ENCODE data around the gene PLCE1. TPM values are rescaled to one million over a fixed set of nuclear protein-coding genes. Genes with fewer than 3 reads are reported as not detected.

Gene PLCE1
- total and polyA plus RNA-seq, 2 experiments from 2014 or later: 0.10 to 0.58 TPM

GRCh38 chr10:94029955-94030354, 36.2 kb downstream of the PLCE1 start (continued):
- TF ChIP-seq CTCF (conservative IDR thresholded peaks at IDR 0.05; ENCODE audit: low read depth in 2 of 2): no peak
- no peak for TF ChIP-seq EZH2phosphoT487 (IDR thresholded peaks at IDR 0.05; ENCODE audit: unreplicated experiment)
- no peak for TF ChIP-seq REST (IDR thresholded peaks at IDR 0.05; ENCODE audit: unreplicated experiment)
- TF ChIP-seq JUNB (IDR thresholded peaks at IDR 0.05; ENCODE audit: unreplicated experiment): no peak
- no peak for TF ChIP-seq ZNF114 (CRISPR knock-in tag; IDR thresholded peaks at IDR 0.05)
- TF ChIP-seq ZNF331 (CRISPR knock-in tag; IDR thresholded peaks at IDR 0.05; ENCODE audit: low read depth): no peak

GRCh38 chr10:94035982-94036765, 42.4 kb downstream of the PLCE1 start:
- no peak for ATAC-seq
- H3K9me3 Mint-ChIP-seq: no peaks in the 10 kb centered on the region
- TF ChIP-seq REST (IDR thresholded peaks at IDR 0.05; ENCODE audit: unreplicated experiment): no peak

More at GRCh38 chr10:94035982-94036765, 42.4 kb downstream of the PLCE1 start:
- Mint-ChIP-seq H3K4me1 (peaks cover 22% of the 10 kb centered on the region; the same call in 2 of the 3 replicates), H3K4me3 (no peak overlapping the region), H3K27me3 (ENCODE audit: insufficient read depth, low read depth, poor library complexity) (no peaks in the 10 kb centered on the region), H3K36me3 (ENCODE audit: low read depth) (no peaks in the 10 kb centered on the region), H3K27ac (no peak overlapping the region)
- Histone ChIP-seq H3K36me3 (ENCODE audit: insufficient read depth) (no peaks in the 10 kb centered on the region), H3K4me1 (ENCODE audit: insufficient read depth) (0 out of 2 replicates have a peak, but pooled peaks cover 14% of the 10 kb centered on the region), H3K4me3 (no peak overlapping the region), H3K4me2 (no peak overlapping the region), H2AFZ (no peak overlapping the region; the same call in 1 of the 2 replicates), H4K20me1 (replicated peaks; ENCODE audit: insufficient read depth) (no peaks in the 10 kb centered on the region), H3K79me2 (replicated peaks; ENCODE audit: insufficient read depth) (no peaks in the 10 kb centered on the region), H3K27me3 (ENCODE audit: insufficient read depth) (no peaks in the 10 kb centered on the region), H3K9me2 (ENCODE audit: insufficient read depth) (no peaks in the 10 kb centered on the region), H3K27ac (ENCODE audit: low read depth) (no peak overlapping the region), H3F3A (replicated peaks; ENCODE audit: low read depth) (no peaks in the 10 kb centered on the region)
- DNase-seq (ENCODE audit: low spot score): no peak
